BJ (cell line): Measurements from ENCODE around the gene ZBTB11. TPM values are rescaled to one million over a fixed set of nuclear protein-coding genes. Genes with fewer than 3 reads are reported as not detected.

Experiments
- CTCF ChIA-PET: fragments of 350-600 bp; formaldehyde crosslinking; extraction: SDS; loops from one replicate; lab custom pipeline; 2021; ENCODE audit warnings: antibody characterized with exemption, inconsistent platforms; lab: Yijun Ruan, JAX
- POLR2A ChIA-PET: fragments of 300-600 bp; sonication (Branson Sonifier 250); formaldehyde crosslinking; extraction: SDS; loops from one replicate; lab custom pipeline; 2021; ENCODE audit warnings: antibody characterized with exemption; lab: Charles Lee
- DNase-seq: peaks from one replicate; pipeline ENCODE4 v3.0.0-alpha.2; 2011; ENCODE audit warnings: low read depth
- H3K27me3 ChIP-seq: 2 replicates; pipeline ENCODE4 v1.6.0; 2011; ENCODE audit warnings: low read length; ENCODE audit not compliant: control insufficient read depth, insufficient read depth
- H3K36me3 ChIP-seq: 2 replicates; pipeline ENCODE4 v1.5.1; 2011; ENCODE audit warnings: low read length; ENCODE audit not compliant: control insufficient read depth, insufficient read depth
- H3K4me3 ChIP-seq: 2 replicates; pipeline ENCODE4 v1.5.1; 2011; ENCODE audit warnings: low read depth, mild to moderate bottlenecking, control low read depth, low read length
- CTCF ChIP-seq: IDR thresholded peaks from 2 replicates; pipeline ENCODE4 v1.5.1; 2011; ENCODE audit warnings: low read depth, mild to moderate bottlenecking, control low read depth, inconsistent platforms, low read length, moderate library complexity; ENCODE audit not compliant: insufficient read depth
- polyA plus RNA-seq: library from polyadenylated mRNA; depleted of rRNA; stranded (reverse); fragments of >200 nt; gene quantifications from 2 replicates; pipeline ENCODE4 v1.2.3, GENCODE V29; 2011

ZBTB11 gene
- polyA plus RNA-seq, 1 experiment = 4.5 TPM

- POLR2A ChIA-PET = no interaction called here
- H3K36me3 ChIP-seq = peaks cover 10% of the 10 kb centered on the region
- CTCF ChIA-PET = interaction anchor here (1.6 to 1.9 kb wide), 2 partner anchors 8 to 11 kb away, joined by 5 to 6 read pairs; no protein-coding TSS in a partner anchor
Measured at GRCh38 chr3:101665357-101665756, 11.6 kb downstream of the ZBTB11 start.

GRCh38 chr3:101660714-101661113 lies 16.2 kb downstream of the ZBTB11 start:
- ChIA-PET CTCF (no interaction called here), POLR2A (no interaction called here)
- no peak for TF ChIP-seq CTCF
- DNase-seq = no peak
- Histone ChIP-seq H3K27me3 (no peaks in the 10 kb centered on the region), H3K36me3 (peaks cover 12% of the 10 kb centered on the region), H3K4me3 (no peak overlapping the region)

More at GRCh38 chr3:101665357-101665756, 11.6 kb downstream of the ZBTB11 start:
- no peak for DNase-seq
- Histone ChIP-seq H3K4me3 (no peak overlapping the region), H3K27me3 (no peaks in the 10 kb centered on the region)
- no peak for TF ChIP-seq CTCF

- no peak for DNase-seq
- POLR2A ChIA-PET = no interaction called here
- Histone ChIP-seq H3K36me3 (peaks cover 7% of the 10 kb centered on the region), H3K27me3 (no peaks in the 10 kb centered on the region), H3K4me3 (no peak overlapping the region)
- TF ChIP-seq CTCF = no peak
- CTCF ChIA-PET = no interaction called here
Measured at GRCh38 chr3:101656651-101657050, 20.3 kb downstream of the ZBTB11 start.

GRCh38 chr3:101646726-101647125 lies 30.2 kb downstream of the ZBTB11 start:
- no peak overlapping the region for H3K4me3 ChIP-seq
- DNase-seq = no peak
- peaks cover 7% of the 10 kb centered on the region for H3K36me3 ChIP-seq
- TF ChIP-seq CTCF = no peak
- H3K27me3 ChIP-seq = no peaks in the 10 kb centered on the region
- POLR2A ChIA-PET = no interaction called here
- CTCF ChIA-PET = no interaction called here

GRCh38 chr3:101643861-101644613 lies 32.9 kb downstream of the ZBTB11 start:
- ChIA-PET CTCF (interaction anchor here (1.7 kb wide), 1 partner anchor 70 kb away, joined by 6 read pairs; the partner anchor contains the start of gene PCNP), POLR2A (no interaction called here)
- TF ChIP-seq CTCF = no peak
- Histone ChIP-seq H3K4me3 (no peak overlapping the region), H3K36me3 (peaks cover 3% of the 10 kb centered on the region), H3K27me3 (peaks cover 3% of the 10 kb centered on the region; the same call in 1 of the 2 replicates)
- peak; percentile 43 for DNase-seq
